NOMO-1 treated with DMSO at 0.1 percent for 48 hours (cell line): ENCODE measurements around the gene SPAG7.

Experiments
- DNase-seq: peaks from one replicate; lab custom pipeline; 2025; ENCODE audit not compliant: unreplicated experiment; lab: John Stamatoyannopoulos, UW

SPAG7 gene

GRCh38 chr17:4978726-4979125, 11.1 kb upstream of the SPAG7 start:
- peak; percentile 76 for DNase-seq

- no peak for DNase-seq
Observed at GRCh38 chr17:4974115-4974670, 6.6 kb upstream of the SPAG7 start.

- no peak for DNase-seq
Observed at GRCh38 chr17:4973256-4974114, 5.9 kb upstream of the SPAG7 start.

GRCh38 chr17:4972752-4973151, 5.1 kb upstream of the SPAG7 start:
- DNase-seq = no peak

- no peak for DNase-seq
Observed at GRCh38 chr17:4972322-4972721, 4.7 kb upstream of the SPAG7 start.

GRCh38 chr17:4971826-4972225, 4.2 kb upstream of the SPAG7 start:
- DNase-seq = no peak

- DNase-seq = no peak
Observed at GRCh38 chr17:4970273-4970672, 2.7 kb upstream of the SPAG7 start.

- DNase-seq = no peak
Observed at GRCh38 chr17:4969551-4970173, 2.0 kb upstream of the SPAG7 start.

- DNase-seq = peak; percentile 14
Observed at GRCh38 chr17:4969047-4969550, 1.5 kb upstream of the SPAG7 start.

- DNase-seq = no peak
Observed at GRCh38 chr17:4968486-4969046, 949 bp upstream of the SPAG7 start.

GRCh38 chr17:4966844-4967538, 626 bp downstream of the SPAG7 start:
- DNase-seq = peak; percentile 100

GRCh38 chr17:4965311-4965986, 2.2 kb downstream of the SPAG7 start:
- DNase-seq = no peak

- no peak for DNase-seq
Observed at GRCh38 chr17:4960279-4960922, 7.2 kb downstream of the SPAG7 start.

- DNase-seq = no peak
Observed at GRCh38 chr17:4959261-4959965, 8.2 kb downstream of the SPAG7 start.

GRCh38 chr17:4958102-4958501, 9.5 kb downstream of the SPAG7 start:
- DNase-seq = no peak

GRCh38 chr17:4956493-4957061, 11.0 kb downstream of the SPAG7 start:
- DNase-seq = no peak

GRCh38 chr17:4955091-4955490, 12.5 kb downstream of the SPAG7 start:
- no peak for DNase-seq

GRCh38 chr17:4953451-4953961, 14.1 kb downstream of the SPAG7 start:
- DNase-seq = no peak

GRCh38 chr17:4951486-4951885, 16.1 kb downstream of the SPAG7 start:
- no peak for DNase-seq
